GM18951 (cell line): ENCODE results near the gene IPO5.
"Not testable (repeated sequence)": the region's sequence is repeated elsewhere in the genome, so short reads cannot be mapped to it uniquely, and the experiment has no call there.

Experiments used
- POLR2A ChIP-seq: IDR thresholded peaks from 4 replicates; pipeline ENCODE4 v1.6.1; 2011; ENCODE audit warnings: mild to moderate bottlenecking; ENCODE audit not compliant: insufficient read length, insufficient read depth; ENCODE audit errors: extremely low read depth
- in situ Hi-C: fragments of 300-500 bp; cut with MboI; formaldehyde crosslinking; loops from one replicate; pipeline ENCODE4 v1.12.0; 2022; ENCODE audit warnings: low sequenced_read_pairs, mixed read lengths, inconsistent platforms; ENCODE audit not compliant: unreplicated experiment

IPO5 gene

DNA sequence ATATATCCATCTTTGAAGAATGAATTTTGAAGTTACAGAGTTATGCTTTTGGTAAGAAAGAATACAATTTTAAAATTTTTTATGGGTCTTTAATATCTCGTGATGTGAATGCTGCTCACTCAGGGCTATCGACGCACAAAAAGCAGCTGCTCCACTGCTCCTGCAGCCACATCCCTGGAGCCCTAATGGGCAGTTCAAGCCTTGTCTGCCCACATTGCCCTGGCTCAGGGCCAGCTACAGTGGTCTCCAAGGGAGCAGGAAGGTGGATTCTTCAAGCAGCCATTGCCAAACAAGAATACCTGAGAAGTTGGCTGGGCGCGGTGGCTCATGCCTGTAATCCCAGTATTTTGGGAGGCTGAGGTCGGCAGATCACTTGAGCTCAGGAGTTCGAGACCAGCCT lies 85.8 kb downstream of the IPO5 start:
- no peak for TF ChIP-seq POLR2A
- in situ Hi-C loops: no loop called here

DNA sequence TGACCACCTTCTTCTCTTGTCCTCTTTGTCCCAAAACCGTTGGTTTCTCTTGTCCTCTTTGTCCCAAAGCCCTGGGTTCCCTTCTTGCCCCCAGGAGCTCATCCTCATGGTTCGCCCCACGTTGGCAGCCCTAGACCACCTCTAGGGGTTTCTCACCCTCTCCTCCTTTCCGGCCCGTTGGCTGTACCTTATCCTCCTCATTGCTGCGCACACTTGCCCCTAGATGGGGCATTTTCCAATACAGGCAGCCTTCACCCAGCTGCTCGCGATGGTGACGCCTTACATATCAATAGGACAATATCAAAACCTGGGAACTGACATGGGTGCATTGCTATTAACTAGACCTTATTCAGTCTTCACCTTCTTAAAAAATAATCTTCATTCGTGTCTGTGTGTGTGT lies 86.5 kb downstream of the IPO5 start:
- in situ Hi-C loops: no loop called here
- TF ChIP-seq POLR2A: no peak

- in situ Hi-C loops: no loop called here
- no peak for TF ChIP-seq POLR2A
These were observed 87.8 kb downstream of the IPO5 start for GRCh38 chr13:98041081-98041820.

DNA sequence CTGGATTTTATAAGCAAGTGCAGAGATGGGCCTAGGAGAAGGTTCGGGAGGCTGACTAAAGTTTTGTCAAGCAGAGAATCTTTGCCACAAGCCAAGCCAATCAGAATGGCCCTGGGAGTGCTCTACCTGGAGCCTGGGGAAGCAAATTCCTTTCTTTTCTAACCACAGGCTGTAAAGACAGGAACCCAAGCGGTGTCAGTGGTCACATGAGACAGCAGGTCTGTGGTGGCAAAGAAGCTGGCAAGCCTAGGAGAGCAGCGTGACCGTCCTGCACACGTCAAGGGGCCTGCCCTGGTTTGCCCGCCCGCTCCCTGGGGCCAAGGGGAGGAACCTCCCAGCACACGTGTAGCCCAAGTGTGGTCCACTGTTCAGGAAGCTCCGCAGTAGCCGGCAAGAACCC lies 90.8 kb downstream of the IPO5 start:
- in situ Hi-C loops: no loop called here
- no peak for TF ChIP-seq POLR2A

- in situ Hi-C loops: not testable (repeated sequence)
These were observed 94.3 kb downstream of the IPO5 start for GRCh38 chr13:98047785-98048184.

- in situ Hi-C loops: no loop called here
- TF ChIP-seq POLR2A: no peak
These were observed 94.8 kb downstream of the IPO5 start for GRCh38 chr13:98048265-98048664.

- TF ChIP-seq POLR2A: no peak
- in situ Hi-C loops: no loop called here
These were observed 96.6 kb downstream of the IPO5 start for GRCh38 chr13:98050041-98050466.

DNA sequence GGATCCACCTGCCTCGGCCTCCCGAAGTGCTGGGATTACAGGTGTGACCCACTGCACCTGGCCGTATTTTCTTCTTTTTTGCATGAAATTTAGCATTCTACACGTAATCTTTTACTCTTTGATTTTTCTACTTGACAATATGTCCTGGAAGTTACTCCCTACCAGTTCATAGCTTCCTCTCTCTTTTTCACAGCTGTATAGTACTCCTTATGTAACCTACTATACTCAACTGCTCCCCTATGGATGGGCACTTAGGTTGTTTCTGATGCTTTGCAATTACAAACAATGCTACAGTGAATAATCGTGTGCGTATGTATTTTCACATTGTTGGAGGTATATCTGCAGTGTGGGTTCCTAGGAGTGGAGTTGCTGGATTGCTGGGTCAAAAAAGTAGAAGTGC lies 98.9 kb downstream of the IPO5 start:
- no peak for TF ChIP-seq POLR2A
- in situ Hi-C loops: no loop called here

DNA sequence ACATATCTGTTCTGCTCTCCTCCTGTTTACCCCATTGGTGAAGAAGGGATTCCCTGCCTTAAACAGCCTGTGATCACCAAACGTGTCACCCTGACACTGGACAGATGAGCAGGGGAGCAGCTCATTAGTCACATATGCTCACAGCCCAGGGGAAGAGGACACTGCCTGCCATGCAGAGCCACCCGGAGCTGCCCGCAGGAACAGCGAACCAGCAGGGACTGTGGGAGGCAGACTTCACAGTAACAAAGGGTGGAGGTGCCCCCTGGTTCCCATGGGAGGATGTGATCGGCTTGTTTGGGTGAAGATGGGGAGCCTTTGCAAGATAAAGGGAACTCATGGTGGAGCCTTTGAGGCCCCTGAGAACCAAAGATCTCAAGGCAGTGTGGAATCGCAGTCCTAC lies 100.8 kb downstream of the IPO5 start:
- no peak for TF ChIP-seq POLR2A
- in situ Hi-C loops: no loop called here

DNA sequence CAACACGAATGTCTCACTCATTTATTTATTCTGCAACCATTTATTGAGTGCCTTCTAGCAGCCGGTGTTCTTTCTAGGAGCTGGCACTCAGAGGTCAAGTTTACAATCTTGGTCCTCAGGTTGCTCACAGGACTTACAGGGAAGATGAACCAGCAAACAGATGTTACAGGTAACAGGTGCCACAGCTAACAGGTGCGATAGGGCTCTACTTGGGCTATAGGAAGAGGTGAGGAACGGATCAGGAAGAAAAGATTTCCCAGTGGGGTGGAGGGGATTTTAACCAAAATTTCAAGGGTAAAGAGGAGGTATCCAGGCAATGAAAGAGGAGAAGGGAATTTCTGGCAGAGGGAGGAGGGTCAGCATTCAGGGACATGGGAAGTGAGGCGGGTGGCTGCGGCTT lies 102.1 kb downstream of the IPO5 start:
- no peak for TF ChIP-seq POLR2A
- in situ Hi-C loops: no loop called here

DNA sequence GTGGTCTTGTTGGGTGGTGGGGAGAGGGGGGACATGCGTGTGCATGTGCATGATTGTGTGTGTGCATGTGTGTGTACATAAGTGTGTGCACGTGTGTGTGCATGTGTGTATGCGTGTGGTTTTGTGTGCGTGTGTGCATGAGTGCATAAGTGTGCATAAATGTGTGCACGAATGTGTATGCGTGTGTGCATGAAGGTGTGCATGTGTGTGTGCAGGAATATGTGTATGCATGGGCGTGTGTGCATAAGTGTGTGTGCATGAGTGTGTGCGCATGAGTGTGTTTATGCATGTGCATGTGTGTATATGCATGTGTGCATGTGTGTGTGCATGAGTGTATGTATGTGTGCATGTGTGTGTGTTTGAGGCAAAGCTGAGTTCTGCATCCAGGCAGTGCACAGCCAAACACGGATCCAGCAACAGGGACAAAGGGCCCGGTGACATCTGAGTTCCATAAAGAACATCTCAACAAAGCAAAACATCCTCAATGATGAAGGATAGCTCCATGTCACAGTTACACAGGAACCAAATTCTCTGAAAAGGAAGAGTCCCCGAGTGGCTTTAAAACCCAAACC lies 103.5 kb downstream of the IPO5 start:
- no peak for TF ChIP-seq POLR2A

DNA sequence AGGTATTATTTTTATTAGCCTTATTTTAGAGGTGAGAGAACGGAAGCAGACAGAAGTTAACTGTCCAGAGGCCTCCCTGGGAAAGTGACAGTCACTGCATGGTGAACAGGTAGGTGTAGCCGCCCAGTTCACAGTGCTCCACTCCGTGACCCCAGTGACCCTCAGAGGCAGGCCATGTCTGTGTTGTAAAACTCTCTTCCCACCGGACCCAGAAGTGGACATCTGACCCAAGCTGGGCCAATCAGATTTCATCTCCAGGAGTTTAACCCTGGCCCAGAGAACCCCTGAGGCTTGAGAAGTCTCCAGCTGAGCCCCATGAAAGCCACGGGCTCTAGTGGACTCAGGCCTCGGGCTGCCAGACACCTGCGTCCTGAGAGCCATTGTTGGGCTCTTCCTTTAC lies 105.8 kb downstream of the IPO5 start:
- in situ Hi-C loops: no loop called here
- TF ChIP-seq POLR2A: no peak

More for the DNA sequence above, 103.5 kb downstream of the IPO5 start:
- in situ Hi-C loops: no loop called here

- in situ Hi-C loops: no loop called here
- TF ChIP-seq POLR2A: no peak
These were observed 106.8 kb downstream of the IPO5 start for GRCh38 chr13:98060282-98060681.

GRCh38 chr13:98065468-98065867 lies 112.0 kb downstream of the IPO5 start:
- no peak for TF ChIP-seq POLR2A
- in situ Hi-C loops: no loop called here
